Activated T-helper 17 cell treated with anti-CD3 and anti-CD28 coated beads, Interleukin-2, amount 50 U/mL, for 72 hours (primary cell): ENCODE data around the gene SORBS2. TPM values are rescaled to one million over a fixed set of nuclear protein-coding genes. Genes with fewer than 3 reads are reported as not detected.
A peak's percentile ranks its signal among the peaks of the same experiment; 100 is the strongest.

Experiments
- ATAC-seq: fragments of 150-1000 bp; cut with Tn5 transposase; replicated peaks from 2 replicates; pipeline ENCODE4 v1.10.0; 2021; ENCODE audit warnings: mild to moderate bottlenecking, moderate library complexity
- H3K27ac Mint-ChIP-seq: one replicate; pipeline ENCODE4 v1.8.0; 2022; ENCODE audit warnings: mixed read lengths
- H3K27me3 Mint-ChIP-seq: one replicate; pipeline ENCODE4 v1.8.0; 2022; ENCODE audit warnings: mixed read lengths
- H3K36me3 Mint-ChIP-seq: one replicate; pipeline ENCODE4 v1.8.0; 2022; ENCODE audit warnings: low read depth, mild to moderate bottlenecking, mixed read lengths
- H3K4me1 Mint-ChIP-seq: one replicate; pipeline ENCODE4 v1.8.0; 2022; ENCODE audit warnings: mixed read lengths
- H3K4me3 Mint-ChIP-seq: one replicate; pipeline ENCODE4 v1.8.0; 2022; ENCODE audit warnings: mild to moderate bottlenecking, mixed read lengths
- H3K9me3 Mint-ChIP-seq: one replicate; pipeline ENCODE4 v1.8.0; 2022; ENCODE audit warnings: mixed read lengths
- total RNA-seq, 2 donors: library from RNA; stranded (reverse); gene quantifications; one replicate each; pipeline ENCODE4 v1.2.3, GENCODE V29; 2022

The SORBS2 gene
- total RNA-seq, 2 donors from 2014 or later: not detected

DNA sequence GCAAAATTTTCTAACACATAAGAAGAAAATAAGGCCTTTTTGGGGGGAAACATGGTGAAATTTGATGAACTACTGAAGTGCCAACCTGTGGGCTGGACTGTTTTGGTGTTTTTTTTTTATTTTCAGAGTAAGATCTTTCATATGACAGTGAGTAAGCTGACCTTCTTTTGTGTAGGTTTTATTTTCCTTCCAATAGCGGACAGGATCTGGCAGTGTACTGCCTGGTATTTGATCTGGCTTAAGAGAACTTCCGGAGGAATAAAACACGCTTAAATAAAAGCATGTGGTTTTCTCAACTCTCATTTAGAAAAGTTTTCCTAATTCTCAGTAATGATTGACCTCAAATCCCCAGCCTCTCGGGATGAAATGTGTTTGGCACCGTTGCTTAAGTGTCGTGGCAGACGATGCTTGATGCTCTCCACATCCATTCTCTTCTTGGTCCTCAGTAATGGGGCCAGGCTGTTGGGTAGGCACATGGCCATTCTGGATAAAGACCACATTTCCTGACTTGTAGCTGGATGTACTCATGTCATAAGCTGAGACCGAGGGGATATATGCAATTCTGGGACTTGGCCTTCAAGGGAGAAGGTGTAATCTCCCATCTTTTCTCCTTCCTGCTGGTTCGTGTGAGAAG lies 211.1 kb downstream of the SORBS2 start:
- no peak overlapping the region for H3K27ac Mint-ChIP-seq
- no peak for ATAC-seq
- no peaks in the 10 kb centered on the region for H3K9me3 Mint-ChIP-seq
- H3K27me3 Mint-ChIP-seq: peaks cover 22% of the 10 kb centered on the region
- no peaks in the 10 kb centered on the region for H3K4me1 Mint-ChIP-seq
- H3K36me3 Mint-ChIP-seq: no peaks in the 10 kb centered on the region
- H3K4me3 Mint-ChIP-seq: no peak overlapping the region

DNA sequence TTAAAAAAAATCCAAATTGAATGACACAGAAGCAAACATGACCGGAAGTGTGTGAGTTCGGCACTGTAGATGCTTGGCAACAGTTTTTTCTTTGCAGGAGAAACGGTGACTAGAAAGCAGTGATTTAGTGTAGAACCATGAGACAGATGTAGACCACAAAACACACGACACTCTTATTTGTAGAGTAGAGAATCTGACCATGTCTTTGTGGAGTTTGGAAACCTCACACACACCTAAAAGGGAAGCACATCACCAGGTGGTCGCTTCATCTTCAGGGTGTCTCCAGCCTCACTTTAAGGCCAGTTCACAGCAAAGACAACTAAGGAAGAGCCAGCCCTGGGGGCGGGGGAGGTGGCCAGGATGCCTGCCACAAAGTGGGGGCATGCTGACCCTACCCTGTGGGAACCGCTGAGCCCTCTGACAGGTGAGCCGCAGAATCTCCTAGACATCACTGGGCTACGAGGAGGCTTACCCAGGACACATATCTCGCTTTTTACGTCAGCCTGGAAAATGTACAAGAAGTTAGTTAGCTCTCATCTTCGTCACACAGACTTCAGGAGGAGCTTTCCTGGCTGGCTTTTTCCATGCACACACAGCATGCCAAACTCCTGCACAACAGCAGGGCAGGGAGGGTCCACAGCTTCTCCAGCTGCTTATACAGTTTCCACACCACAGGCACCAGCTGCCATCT lies 212.3 kb downstream of the SORBS2 start:
- Mint-ChIP-seq H3K27me3 (peaks cover 25% of the 10 kb centered on the region), H3K27ac (no peak overlapping the region)

DNA sequence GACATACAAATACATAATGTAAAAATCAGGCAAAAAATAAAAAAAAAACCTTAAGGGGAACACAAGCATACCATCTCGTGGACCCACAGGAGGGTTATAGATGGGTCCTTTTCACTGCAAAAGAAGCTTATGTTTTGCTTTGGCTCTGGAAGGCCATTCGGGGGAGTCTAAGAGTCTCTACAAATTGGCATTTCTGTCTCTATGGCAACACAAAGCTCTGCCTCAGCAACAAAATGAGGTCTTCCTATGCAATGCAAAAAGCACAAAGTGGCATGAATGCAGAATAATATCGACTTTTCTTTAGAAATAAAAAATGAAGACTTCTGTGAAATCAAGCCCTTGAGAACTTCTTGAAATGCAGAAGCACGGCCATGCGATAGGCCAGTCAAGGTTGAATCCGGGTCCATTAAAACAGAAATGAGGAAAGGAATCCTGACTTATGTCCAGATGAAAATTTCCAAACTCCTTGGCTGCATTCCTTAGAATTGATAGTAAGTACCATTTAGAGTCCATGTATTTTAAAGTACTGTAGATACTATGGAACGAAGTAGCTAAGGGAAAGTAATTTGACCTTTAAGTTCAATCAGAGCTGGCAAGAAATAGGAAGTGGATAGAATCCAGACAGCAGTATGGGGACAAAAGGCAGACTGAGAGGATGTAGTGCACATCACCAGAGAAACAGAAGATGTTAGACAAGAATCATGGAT lies 213.0 kb downstream of the SORBS2 start:
- Mint-ChIP-seq H3K9me3 (no peaks in the 10 kb centered on the region), H3K4me3 (no peak overlapping the region), H3K27me3 (peaks cover 21% of the 10 kb centered on the region), H3K4me1 (no peaks in the 10 kb centered on the region), H3K27ac (no peak overlapping the region), H3K36me3 (no peaks in the 10 kb centered on the region)
- no peak for ATAC-seq

More for the DNA sequence above, 212.3 kb downstream of the SORBS2 start:
- Mint-ChIP-seq H3K4me3 (no peak overlapping the region), H3K9me3 (no peaks in the 10 kb centered on the region), H3K36me3 (no peaks in the 10 kb centered on the region), H3K4me1 (no peaks in the 10 kb centered on the region)
- no peak for ATAC-seq

DNA sequence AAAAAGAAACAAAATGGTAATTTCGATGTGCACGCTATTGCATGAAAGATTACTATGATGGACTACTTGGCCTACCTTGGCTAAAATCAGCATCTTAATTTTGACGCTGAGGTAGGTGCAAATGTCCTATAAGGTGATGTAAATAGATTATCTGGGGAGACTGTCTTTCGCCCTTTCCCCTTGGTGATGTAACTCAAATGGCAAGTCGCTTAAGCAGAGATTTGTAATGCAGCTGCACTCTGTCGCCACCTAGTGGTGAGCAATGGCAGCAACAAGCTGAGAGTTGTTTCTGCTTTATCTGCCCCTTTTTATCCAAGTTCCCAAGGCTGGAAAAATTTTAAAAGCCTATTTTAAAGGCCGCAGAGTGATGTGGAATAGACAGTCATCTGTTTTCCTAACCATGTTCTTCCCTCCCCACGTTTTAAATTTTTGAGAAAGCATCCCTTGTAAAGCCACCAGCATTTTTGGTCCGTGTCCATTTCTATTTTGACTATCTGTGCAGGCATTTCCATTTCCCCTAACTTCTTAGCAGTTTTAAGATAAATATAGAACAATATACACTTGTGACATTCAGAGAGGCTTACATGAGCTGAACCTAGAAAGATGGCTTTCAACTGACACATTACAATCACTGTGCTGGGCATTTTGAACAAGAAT lies 214.3 kb downstream of the SORBS2 start:
- peaks cover 20% of the 10 kb centered on the region for H3K27me3 Mint-ChIP-seq
- H3K4me3 Mint-ChIP-seq: no peak overlapping the region
- H3K36me3 Mint-ChIP-seq: no peaks in the 10 kb centered on the region
- H3K9me3 Mint-ChIP-seq: no peaks in the 10 kb centered on the region
- peak; percentile 57 for ATAC-seq
- no peak overlapping the region for H3K27ac Mint-ChIP-seq
- no peaks in the 10 kb centered on the region for H3K4me1 Mint-ChIP-seq

DNA sequence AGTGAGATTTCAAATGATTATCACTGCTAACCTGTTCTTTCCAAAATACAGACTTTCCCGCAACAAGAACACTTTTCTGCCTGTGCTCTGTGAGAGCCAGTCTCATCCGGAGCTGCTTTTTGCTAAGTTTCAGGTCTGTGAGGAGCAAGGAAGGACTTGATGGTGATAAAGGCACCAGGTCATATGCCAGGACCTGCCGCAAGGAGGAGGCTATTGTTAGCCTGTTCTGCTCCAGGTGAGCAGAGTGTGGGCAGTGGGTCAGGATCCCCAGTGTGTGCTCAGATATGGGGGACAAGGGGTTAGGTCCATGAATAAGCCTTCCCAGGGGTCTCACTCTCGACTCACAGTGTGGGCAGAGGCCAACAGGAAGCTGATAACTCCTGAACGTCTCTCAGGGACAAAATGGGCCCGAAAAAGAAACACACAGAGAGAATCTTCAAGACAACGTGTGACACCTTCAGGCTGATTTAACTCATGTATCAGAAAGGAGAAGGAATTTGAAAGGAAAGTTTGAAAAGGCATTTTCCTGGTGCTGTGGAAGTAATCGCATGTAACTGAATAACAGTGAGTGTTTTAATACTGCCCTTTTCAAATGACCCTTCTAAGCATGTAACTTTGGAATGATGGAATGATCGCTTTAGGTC lies 219.0 kb downstream of the SORBS2 start:
- H3K27me3 Mint-ChIP-seq: peaks cover 16% of the 10 kb centered on the region
- no peaks in the 10 kb centered on the region for H3K4me1 Mint-ChIP-seq
- H3K9me3 Mint-ChIP-seq: no peaks in the 10 kb centered on the region
- H3K27ac Mint-ChIP-seq: no peak overlapping the region
- H3K4me3 Mint-ChIP-seq: no peak overlapping the region
- no peaks in the 10 kb centered on the region for H3K36me3 Mint-ChIP-seq
- no peak for ATAC-seq

DNA sequence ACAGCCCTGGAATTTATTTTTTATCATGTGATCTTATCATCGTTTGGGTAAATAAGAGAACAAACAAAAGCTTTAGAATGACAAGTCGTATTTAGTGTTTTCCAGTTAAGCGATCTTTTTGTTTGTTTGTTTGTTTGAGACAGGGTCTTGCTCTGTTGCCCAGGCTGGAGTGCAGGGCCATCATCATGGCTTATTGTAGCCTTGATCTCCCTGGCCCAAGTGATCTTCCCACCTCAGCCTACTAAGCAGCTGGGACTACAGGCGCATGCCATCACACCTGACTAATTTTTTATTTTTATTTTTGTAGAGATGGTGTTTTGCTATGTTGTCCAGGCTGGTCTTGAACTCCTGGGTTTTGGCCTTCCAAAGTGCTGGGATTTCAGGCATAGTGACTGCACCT lies 219.6 kb downstream of the SORBS2 start:
- H3K27me3 Mint-ChIP-seq: peaks cover 21% of the 10 kb centered on the region
- no peak overlapping the region for H3K4me3 Mint-ChIP-seq
- peaks cover 4% of the 10 kb centered on the region for H3K4me1 Mint-ChIP-seq
- H3K9me3 Mint-ChIP-seq: no peaks in the 10 kb centered on the region
- ATAC-seq: no peak
- no peaks in the 10 kb centered on the region for H3K36me3 Mint-ChIP-seq
- H3K27ac Mint-ChIP-seq: no peak overlapping the region

DNA sequence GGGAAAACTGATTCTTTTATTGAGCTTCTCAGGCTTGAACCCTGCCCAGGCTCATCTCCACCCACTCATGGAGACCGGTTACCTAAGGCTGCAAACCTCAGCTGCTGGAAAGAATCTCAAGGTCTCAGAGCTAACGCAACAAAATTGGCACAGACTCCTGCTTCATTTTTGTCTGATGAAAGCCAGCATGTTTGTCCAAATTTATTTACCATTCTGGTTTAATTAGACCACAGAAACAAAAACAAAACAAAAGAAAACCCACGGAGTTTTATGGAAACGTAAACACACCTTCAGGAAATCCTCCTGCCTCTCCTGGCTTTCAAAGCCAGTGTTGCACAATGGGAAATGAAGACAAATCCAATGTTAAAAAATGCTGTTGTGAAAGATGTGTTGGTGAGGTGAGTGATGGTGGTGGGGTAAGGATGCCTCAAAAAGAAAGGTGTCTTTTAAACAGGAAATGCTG lies 220.3 kb downstream of the SORBS2 start:
- Mint-ChIP-seq H3K27ac (no peak overlapping the region), H3K36me3 (no peaks in the 10 kb centered on the region), H3K4me3 (no peak overlapping the region), H3K9me3 (no peaks in the 10 kb centered on the region), H3K27me3 (peaks cover 26% of the 10 kb centered on the region), H3K4me1 (peaks cover 11% of the 10 kb centered on the region)
- no peak for ATAC-seq

DNA sequence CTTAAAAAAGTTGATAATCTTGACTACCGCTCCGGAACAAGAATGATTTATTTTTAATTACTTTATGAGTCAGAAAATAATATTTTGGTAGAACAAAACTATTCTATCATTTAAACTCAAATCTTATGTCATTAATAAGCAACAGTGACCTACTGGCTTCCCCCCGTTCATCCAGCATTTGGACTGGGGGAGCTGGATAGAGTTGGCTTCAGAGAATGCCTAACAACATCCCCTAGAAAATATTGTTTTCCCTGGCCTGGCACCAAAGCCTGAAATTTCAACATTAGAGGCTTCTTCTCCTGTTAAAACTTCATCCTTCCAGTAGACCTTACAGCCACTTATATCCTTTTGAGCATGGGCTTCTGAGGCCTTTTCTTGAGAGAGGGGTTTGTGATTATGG lies 221.0 kb downstream of the SORBS2 start:
- Mint-ChIP-seq H3K4me1 (peaks cover 11% of the 10 kb centered on the region), H3K27ac (no peak overlapping the region), H3K9me3 (no peaks in the 10 kb centered on the region), H3K4me3 (no peak overlapping the region), H3K36me3 (no peaks in the 10 kb centered on the region), H3K27me3 (peaks cover 28% of the 10 kb centered on the region)
- no peak for ATAC-seq

DNA sequence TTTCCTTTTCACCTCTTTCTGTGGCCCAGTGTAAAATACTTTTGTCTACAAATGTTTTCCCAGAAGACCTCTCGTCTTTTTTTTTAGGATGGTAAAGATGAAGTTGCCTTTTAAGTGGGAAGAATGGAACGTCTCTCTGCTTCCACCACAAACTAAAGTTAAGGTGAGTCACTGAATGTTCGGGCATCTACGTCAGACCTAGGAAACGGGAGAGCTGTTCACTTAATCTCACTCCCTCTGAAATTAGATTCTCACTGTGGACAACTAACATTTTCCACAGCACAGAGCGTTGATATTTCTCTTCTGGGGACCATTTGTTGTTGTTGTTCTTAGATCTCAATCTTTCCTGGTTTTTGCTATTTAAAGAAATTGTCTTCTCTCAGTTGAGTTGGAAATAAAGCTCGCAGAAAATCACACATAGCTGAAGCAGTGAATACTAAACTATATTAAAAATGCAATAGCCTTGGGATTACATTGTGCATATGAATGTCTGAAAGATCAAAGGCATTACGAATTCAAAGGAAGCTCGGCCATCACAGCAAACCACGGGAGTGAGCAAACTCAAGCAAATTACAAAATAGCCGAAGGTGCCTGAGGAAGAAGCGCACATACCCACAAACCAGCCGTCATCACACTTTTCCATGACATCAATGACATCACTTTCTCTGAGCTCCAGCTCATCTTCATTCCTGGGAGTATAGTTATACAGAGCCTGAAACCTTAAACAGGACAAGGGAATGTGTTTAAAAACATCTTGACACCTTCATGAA lies 222.7 kb downstream of the SORBS2 start:
- peaks cover 37% of the 10 kb centered on the region for H3K27me3 Mint-ChIP-seq
- H3K9me3 Mint-ChIP-seq: no peaks in the 10 kb centered on the region
- H3K36me3 Mint-ChIP-seq: no peaks in the 10 kb centered on the region
- no peak for ATAC-seq
- peak overlapping the region; percentile 9 for H3K27ac Mint-ChIP-seq
- peaks cover 11% of the 10 kb centered on the region for H3K4me1 Mint-ChIP-seq
- H3K4me3 Mint-ChIP-seq: peak overlapping the region; percentile 17

DNA sequence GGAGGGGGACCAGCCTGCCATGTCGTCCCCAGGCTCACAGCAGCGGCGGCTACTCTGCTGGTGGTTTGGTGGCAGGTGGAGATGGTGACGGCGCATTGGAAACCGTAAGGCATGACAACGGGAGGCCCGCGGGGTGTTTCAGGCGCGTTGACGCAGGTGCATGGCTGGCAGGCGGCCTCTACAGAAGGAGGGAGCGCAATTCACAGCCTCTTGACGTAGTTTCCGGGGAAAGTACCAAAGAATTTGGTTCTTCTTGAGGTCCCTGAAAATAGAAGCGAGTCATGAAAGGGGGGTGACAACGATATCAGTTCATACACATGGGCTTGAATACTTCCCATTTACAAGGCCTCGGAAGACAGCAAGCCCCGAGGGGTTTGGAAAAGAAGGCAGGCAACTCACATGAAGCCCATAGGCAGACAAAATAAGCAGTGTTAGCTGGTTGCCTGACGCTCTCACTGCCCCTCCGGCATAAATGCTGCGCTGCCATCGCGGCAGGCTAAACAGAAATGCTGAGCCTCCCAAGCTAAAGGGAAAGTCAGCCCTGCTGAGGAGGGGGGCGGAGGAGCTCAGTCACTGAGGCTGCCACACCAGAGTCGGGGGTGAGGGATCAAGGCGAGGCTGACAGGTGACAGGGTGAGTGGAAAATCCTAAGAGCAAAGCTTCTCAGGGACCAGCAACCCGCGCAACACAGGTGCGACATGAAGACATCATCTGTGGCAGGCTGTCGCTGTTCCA lies 224.4 kb downstream of the SORBS2 start:
- peak; percentile 98 for ATAC-seq
- peak overlapping the region; percentile 79 for H3K4me3 Mint-ChIP-seq
- H3K4me1 Mint-ChIP-seq: peaks cover 11% of the 10 kb centered on the region
- peak overlapping the region; percentile 90 for H3K27ac Mint-ChIP-seq
- H3K36me3 Mint-ChIP-seq: no peaks in the 10 kb centered on the region
- peaks cover 40% of the 10 kb centered on the region for H3K27me3 Mint-ChIP-seq
- no peaks in the 10 kb centered on the region for H3K9me3 Mint-ChIP-seq

DNA sequence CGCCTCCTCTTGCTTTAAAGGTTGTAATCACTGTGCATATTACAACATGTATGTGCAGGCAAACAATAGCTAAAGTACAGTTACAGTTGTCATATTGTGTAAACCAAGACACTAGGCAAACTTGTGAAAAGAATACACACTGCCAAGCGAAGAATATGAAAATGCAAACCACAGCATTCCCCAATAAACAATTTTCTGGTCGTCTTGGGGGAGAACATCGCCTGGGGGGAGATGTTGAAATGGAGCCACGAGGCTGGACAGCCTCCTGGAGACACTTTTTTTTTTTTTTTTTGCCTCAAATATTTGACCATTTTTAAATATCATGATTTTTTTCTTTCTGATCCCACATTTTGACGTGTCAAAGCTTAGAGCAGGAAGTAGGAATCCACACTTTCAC lies 225.0 kb downstream of the SORBS2 start:
- Mint-ChIP-seq H3K27ac (peak overlapping the region; percentile 90), H3K9me3 (no peaks in the 10 kb centered on the region), H3K4me1 (peaks cover 11% of the 10 kb centered on the region), H3K27me3 (peaks cover 45% of the 10 kb centered on the region), H3K36me3 (no peaks in the 10 kb centered on the region), H3K4me3 (peak overlapping the region; percentile 79)
- no peak for ATAC-seq

DNA sequence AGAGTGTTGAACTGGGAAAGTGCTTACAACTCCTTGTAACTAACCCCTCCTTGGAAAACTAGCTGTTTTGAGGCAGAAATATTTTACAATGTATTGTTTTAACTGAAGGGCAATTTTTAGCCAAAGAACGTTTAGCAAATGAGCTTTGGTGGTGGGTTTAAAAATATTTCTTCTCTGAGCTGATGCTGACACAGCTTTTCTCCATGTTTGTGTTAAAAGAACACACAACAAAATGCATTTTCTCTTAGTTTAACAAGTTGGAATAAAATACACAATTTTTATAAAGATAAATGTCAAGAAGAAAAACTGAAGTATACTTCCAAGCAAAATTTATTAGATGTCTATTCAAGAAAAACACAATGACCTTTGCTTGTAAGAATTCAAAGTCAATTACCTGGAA lies 226.8 kb downstream of the SORBS2 start:
- peaks cover 53% of the 10 kb centered on the region for H3K27me3 Mint-ChIP-seq
- no peak for ATAC-seq

DNA sequence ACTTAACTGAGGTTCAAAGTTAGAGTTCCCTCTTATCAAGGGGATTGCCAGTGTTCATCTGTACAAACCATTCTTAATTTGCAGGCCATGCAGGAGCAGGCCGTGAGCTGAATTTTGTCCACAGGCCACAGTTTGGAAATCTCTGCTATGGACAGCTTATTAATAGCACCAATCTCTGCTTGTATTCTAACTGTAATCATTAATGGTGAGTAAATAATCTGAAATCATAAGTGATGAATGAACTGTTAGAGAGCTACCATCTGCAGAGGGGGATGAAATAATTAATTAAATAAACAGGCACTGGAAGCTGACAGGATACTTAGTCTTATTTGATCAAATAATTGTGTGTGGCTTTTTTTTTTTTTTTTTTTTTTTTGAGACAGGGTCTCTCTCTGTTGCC lies 228.2 kb downstream of the SORBS2 start:
- Mint-ChIP-seq H3K27me3 (peaks cover 54% of the 10 kb centered on the region), H3K4me1 (peaks cover 11% of the 10 kb centered on the region), H3K27ac (no peak overlapping the region), H3K36me3 (no peaks in the 10 kb centered on the region), H3K9me3 (no peaks in the 10 kb centered on the region), H3K4me3 (no peak overlapping the region)
- ATAC-seq: no peak

More for the DNA sequence above, 226.8 kb downstream of the SORBS2 start:
- no peaks in the 10 kb centered on the region for H3K36me3 Mint-ChIP-seq
- peaks cover 11% of the 10 kb centered on the region for H3K4me1 Mint-ChIP-seq
- no peaks in the 10 kb centered on the region for H3K9me3 Mint-ChIP-seq
- no peak overlapping the region for H3K27ac Mint-ChIP-seq
- no peak overlapping the region for H3K4me3 Mint-ChIP-seq
